Gastrocnemius medialis (tissue), 4 donors: ENCODE results near the gene EFNB2.

Experiments used
- POLR2A ChIP-seq, 2 donors: fragments of 450-650 bp; IDR thresholded peaks; one replicate each; pipeline ENCODE4 v1.6.1; 2017; ENCODE audit warnings: antibody characterized with exemption in 2 of 2, mild to moderate bottlenecking in 2 of 2, moderate library complexity in 2 of 2
- TF ChIP-seq, protein P1 (sequence below), 5 experiments: fragments of 450-650 bp in 3 of 5; fragments of 200-600 bp in 2 of 5; sonication (generic) in 2 of 5; IDR thresholded peaks in 4 of 5; conservative IDR thresholded peaks in 1 of 5; 1 replicate in 4 of 5; 2 replicates in 1 of 5; pipeline ENCODE4 v1.5.1; 2016 to 2019; ENCODE audit warnings: antibody characterized with exemption in 5 of 5, mild to moderate bottlenecking in 3 of 5, moderate library complexity in 3 of 5

DNA sequence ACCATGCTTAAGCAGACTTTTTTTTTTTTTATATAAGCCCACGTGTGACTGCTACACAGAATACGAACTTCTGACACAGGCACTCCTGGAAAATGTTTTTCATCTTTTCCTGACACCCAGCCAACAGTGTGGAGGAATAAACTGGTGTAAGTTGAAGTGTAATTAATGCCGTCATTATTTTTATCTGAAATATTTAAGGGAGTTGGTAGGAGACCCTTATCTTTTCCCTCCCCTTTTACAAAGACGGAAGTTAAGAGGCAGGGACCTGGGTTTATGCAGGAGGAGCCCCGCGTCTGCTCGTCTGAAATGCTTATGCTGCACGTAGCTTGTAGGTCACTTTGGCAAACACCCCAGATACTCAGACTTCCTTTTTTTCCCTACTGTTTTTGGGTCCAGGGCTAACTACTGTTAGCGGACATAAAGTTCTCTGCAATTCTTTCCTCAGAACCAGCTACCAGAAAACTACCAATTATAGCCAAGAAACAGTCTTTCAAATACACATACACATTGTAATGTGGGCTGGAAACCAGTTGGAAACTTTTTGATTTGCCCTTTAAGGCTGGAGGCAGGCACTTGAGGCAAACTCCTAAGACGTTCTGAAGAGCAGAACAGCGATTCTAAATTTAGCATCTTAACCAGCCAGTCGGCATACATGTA is 50.8 kb downstream of the EFNB2 start:
- TF ChIP-seq, protein P1, sequence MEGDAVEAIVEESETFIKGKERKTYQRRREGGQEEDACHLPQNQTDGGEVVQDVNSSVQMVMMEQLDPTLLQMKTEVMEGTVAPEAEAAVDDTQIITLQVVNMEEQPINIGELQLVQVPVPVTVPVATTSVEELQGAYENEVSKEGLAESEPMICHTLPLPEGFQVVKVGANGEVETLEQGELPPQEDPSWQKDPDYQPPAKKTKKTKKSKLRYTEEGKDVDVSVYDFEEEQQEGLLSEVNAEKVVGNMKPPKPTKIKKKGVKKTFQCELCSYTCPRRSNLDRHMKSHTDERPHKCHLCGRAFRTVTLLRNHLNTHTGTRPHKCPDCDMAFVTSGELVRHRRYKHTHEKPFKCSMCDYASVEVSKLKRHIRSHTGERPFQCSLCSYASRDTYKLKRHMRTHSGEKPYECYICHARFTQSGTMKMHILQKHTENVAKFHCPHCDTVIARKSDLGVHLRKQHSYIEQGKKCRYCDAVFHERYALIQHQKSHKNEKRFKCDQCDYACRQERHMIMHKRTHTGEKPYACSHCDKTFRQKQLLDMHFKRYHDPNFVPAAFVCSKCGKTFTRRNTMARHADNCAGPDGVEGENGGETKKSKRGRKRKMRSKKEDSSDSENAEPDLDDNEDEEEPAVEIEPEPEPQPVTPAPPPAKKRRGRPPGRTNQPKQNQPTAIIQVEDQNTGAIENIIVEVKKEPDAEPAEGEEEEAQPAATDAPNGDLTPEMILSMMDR (IDR thresholded peaks at IDR 0.05 in 4 of 5, conservative IDR thresholded peaks at IDR 0.05 in 1 of 5), result no peak
- TF ChIP-seq POLR2A (IDR thresholded peaks at IDR 0.05), result no peak
